Fibroblast of lung (primary cell): ENCODE data around the gene RNF11.
"Not testable (repeated sequence)": the region's sequence is repeated elsewhere in the genome, so short reads cannot be mapped to it uniquely, and the experiment has no call there.

Experiments
- CTCF ChIP-seq, 2 donors: IDR thresholded peaks in 1 of 2; conservative IDR thresholded peaks in 1 of 2; 1 replicate in 1 of 2; 2 replicates in 1 of 2; pipeline ENCODE4 v1.5.1; 2011 to 2012; ENCODE audit warnings: low read length in 2 of 2, control low read depth in 1 of 2, inconsistent platforms in 1 of 2, low read depth in 1 of 2, mild to moderate bottlenecking in 1 of 2
- EZH2 ChIP-seq: IDR thresholded peaks from 2 replicates; pipeline ENCODE4 v1.5.1; 2012; ENCODE audit warnings: low read length, control low read depth, mild to moderate bottlenecking; ENCODE audit errors: missing control alignments

- not testable (repeated sequence) for TF ChIP-seq CTCF (conservative IDR thresholded peaks at IDR 0.05 in 1 of 2, IDR thresholded peaks at IDR 0.05 in 1 of 2; ENCODE audit: low read depth in 1 of 2, low read length in 2 of 2); EZH2
Observed at GRCh38 chr1:51251165-51251564, 15.1 kb downstream of the RNF11 start.
